KBM-7 (cell line): ENCODE measurements around the gene CACNA1E.
"Not testable (repeated sequence)": the region's sequence is repeated elsewhere in the genome, so short reads cannot be mapped to it uniquely, and the experiment has no call there.

Experiments
- DNase-seq: peaks from one replicate; pipeline ENCODE4 v3.0.0-alpha.2; 2015
- in situ Hi-C: fragments of 300-500 bp; cut with MboI; formaldehyde crosslinking; loops from 2 replicates; pipeline ENCODE4 v1.14.3; 2020; ENCODE audit warnings: low sequenced_read_pairs, low pct_unique_long_range_greater_than_20kb, mixed read lengths

The CACNA1E gene

DNA sequence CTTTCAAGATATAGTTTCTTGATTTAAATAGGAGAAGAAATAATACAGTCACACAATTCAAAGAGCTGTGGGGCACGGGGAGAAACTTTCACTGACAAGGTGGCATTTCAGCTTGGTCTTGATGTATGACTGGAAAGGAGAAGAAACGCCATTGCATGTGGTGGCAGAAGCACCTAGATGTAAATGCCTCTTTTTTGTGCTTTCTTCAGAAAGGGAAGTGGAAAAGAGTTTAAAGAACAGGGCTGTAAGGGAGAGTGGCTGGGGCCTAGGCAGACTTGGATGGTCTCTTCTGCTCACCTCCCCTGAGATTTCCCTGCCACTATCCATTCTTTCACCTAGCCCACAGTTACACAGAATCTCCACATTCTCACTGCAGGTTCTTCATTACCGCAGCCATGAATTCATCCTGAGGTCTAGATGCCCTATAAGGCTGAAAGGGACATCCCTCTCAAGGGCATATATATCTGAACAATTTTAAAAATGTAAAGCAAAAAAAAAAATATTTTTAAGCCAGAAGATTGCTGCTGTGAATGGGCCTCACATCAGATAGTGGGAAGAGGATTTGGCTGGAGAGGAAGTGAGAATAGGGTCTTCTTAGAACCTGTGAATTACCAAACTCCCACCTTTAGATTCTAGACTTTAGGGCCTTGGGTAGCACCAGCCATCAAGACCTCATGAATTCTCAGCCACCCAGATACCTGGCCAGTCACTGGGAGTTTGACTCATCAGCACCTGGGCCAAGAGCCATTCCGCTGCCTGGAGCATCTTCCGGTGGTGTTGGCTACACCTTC lies 23.4 kb downstream of the CACNA1E start:
- no peak for DNase-seq
- in situ Hi-C loops = no loop called here

- no peak for DNase-seq
- in situ Hi-C loops = no loop called here
These were observed 25.3 kb downstream of the CACNA1E start for GRCh38 chr1:181508486-181509165.

GRCh38 chr1:181513786-181514297 lies 30.5 kb downstream of the CACNA1E start:
- in situ Hi-C loops = no loop called here
- no peak for DNase-seq

DNA sequence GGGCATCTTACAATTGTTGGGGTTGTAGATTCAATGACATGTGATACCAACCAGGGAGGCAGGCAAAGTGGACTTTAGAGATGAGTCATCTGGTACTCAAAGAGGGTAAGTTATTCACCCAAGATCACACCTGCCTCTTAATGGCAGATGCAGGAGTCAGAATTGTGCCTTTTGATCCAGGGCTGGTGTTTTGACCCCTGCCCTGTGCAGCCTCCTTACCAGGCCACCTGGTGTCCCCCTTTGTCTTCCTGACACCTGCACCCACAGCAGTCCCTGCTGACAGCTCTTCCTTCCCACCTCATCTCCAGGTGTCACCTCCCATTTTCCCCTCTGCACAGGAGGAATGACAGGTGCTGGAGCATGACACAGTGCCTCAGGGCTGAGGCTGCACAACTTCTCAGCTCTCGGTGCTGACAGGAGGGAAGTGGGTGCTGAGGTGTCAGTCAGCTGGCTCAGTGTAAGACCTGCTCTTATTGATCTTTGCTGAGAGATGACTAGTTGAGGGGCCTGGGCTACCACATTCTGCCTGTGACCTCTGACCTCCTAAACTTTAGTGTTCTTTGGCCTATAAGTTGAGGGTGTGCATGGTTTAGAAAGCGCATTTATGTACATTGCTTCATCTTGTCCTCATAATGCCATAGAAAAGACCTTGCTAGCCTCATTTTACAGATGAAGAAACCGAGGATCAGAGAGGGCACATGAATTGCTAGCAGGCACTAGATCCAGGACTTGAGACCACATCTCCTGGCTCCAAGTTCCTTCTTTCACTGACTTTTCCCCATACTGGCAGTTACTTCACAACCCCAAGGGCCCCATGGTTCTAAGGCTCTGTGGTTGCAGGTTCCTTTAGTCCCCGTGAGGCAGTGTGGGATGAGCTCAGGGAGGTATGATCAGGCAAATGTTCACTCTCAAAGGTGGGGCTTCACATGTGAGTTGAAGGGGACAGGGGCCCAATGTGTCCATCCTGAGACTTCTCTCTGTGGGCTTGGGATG lies 31.3 kb downstream of the CACNA1E start:
- in situ Hi-C loops = no loop called here
- no peak for DNase-seq

GRCh38 chr1:181516706-181517105 lies 33.4 kb downstream of the CACNA1E start:
- in situ Hi-C loops = no loop called here

GRCh38 chr1:181517181-181517875 lies 34.0 kb downstream of the CACNA1E start:
- in situ Hi-C loops = no loop called here
- DNase-seq = no peak

More at GRCh38 chr1:181516706-181517105, 33.4 kb downstream of the CACNA1E start:
- no peak for DNase-seq

DNA sequence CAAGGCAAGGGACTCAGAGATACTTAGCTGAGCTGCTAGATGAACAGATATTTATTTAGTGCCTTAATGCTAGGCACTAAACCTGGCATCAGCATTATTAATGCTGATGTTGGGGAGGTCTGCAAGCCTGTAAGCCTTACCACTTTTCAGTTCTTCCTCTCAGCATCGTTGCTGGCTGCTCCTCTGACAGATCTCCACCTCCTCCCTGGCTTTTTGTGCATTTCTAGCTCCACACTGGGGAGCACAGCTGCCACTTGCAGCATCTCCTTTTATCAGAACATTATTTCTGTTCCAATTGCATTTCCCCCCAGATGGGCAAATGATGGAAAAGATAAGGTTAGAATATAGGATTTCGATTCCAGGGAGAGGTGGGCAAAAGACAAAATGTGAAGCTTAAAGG lies 34.8 kb downstream of the CACNA1E start:
- no peak for DNase-seq
- in situ Hi-C loops = no loop called here

DNA sequence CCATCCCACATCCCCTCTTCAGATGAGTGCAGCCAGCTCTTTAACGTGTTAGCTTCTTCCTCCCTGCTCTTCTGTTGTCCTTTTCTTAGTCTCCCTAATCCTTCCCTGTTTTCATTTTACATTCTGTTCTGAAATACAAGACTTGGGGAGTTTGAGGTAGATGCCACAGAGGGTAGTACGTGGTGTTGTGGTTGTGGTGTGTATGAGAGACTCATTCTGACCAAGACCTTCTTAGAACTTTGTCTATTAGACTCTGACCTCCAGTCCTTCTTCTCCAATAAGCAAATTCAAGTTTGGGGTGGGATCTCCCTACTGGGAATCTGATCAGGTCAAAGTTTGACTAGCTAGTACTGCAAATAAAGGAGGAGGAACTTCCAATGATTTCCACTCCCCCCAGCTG lies 39.5 kb downstream of the CACNA1E start:
- in situ Hi-C loops = no loop called here
- DNase-seq = no peak

GRCh38 chr1:181525104-181525721 lies 41.9 kb downstream of the CACNA1E start:
- in situ Hi-C loops = no loop called here
- no peak for DNase-seq

GRCh38 chr1:181528241-181528640 lies 44.9 kb downstream of the CACNA1E start:
- DNase-seq, in situ Hi-C loops: not testable (repeated sequence)

GRCh38 chr1:181531441-181531840 lies 48.1 kb downstream of the CACNA1E start:
- in situ Hi-C loops = no loop called here
- no peak for DNase-seq

GRCh38 chr1:181531951-181532600 lies 48.8 kb downstream of the CACNA1E start:
- in situ Hi-C loops = no loop called here
- DNase-seq = no peak

DNA sequence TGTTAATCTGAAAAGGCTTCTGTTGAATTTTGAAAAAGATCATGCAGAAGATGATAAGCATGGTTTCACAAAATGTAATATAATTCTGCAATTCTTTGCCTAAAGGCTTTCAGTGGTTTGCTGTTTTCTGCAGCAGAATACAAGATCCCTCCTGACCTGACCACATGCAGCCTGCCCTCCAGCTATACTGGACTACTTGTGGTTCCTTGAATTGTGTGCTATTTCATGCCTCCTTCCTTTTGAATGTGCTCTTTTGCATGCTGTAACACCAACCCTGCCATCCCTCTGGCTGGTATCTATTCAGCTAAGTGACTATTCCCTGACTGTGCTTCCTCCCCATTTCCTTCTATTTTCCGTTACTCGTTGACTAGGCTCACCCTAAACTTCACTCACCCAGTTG lies 55.5 kb downstream of the CACNA1E start:
- in situ Hi-C loops = no loop called here
- DNase-seq = no peak

- in situ Hi-C loops = no loop called here
- DNase-seq = no peak
These were observed 58.1 kb downstream of the CACNA1E start for GRCh38 chr1:181541458-181541857.

DNA sequence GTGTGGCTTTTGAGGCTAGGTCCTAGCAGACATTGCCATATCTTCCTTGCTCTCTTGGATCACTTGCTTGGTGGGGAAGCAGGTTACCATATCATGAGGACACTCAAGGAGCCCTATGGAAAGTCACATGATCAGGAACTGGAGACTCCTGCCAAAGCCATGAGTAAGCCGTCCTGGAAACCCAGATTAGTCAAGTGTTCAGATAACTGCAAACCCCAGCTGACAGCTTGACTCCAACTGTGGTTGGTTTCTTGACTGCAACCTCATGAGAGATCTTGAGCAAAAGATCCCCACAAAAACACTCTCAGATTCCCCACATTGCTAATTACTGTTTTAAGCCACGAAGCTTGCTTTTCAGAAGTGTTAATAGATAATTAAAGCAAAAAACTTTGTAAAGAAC lies 58.6 kb downstream of the CACNA1E start:
- DNase-seq = no peak
- in situ Hi-C loops = no loop called here

DNA sequence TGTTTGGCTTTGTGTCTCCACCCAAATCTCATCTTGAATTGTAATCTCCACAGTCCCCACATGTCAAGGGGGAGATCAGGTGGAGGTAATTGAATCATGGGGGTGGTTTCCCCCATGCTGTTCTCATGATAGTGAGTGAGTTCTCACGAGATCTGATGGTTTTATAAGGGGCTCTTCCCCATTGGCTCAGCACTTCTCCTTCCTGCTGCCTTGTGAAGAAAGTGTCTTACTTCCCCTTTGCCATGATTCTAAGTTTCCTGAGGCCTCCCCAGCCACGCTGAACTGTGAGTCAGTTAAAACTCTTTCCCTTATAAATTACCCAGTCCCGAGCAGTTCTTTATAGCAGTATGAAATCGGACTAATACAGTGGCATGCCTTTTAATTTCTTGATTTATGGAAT lies 59.1 kb downstream of the CACNA1E start:
- peak; percentile 9 for DNase-seq
- in situ Hi-C loops = not testable (repeated sequence)

- DNase-seq = no peak
- in situ Hi-C loops = no loop called here
These were observed 62.1 kb downstream of the CACNA1E start for GRCh38 chr1:181545395-181545794.

- in situ Hi-C loops = no loop called here
- no peak for DNase-seq
These were observed 65.2 kb downstream of the CACNA1E start for GRCh38 chr1:181548497-181548896.
